OCI-LY7 (cell line): ENCODE measurements around the gene OMA1.

Experiments
- CTCF ChIP-seq: fragments of 200-600 bp; sonication (generic); conservative IDR thresholded peaks from 2 replicates; pipeline ENCODE4 v1.5.1; 2014; ENCODE audit warnings: mild to moderate bottlenecking, antibody characterized with exemption, low read length, moderate library complexity, mixed read lengths
- EZH2phosphoT487 ChIP-seq: fragments of 200-600 bp; sonication (generic); IDR thresholded peaks from 2 replicates; pipeline ENCODE4 v1.6.1; 2018; ENCODE audit warnings: low read depth, borderline replicate concordance, mild to moderate bottlenecking, mixed run types, antibody characterized with exemption, low read length, moderate library complexity, mixed read lengths

DNA sequence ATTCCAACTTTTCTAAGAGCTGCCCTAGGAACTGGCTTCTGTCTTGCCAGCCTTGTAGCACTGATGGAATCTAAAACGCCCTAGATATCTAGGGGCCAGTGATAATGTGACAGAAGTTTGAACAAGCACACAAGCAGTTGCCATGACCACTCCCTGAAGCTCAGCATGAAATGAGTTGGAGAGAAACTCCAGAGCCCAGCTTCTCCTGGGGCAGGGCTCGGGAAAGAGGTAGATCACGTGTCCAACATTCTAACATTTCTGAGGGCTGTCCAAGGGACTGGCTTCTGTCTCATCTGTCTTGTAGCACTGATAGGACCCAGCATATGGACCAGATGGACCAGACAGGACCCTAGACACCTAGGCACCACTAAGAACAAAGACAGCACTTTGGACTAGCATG is 37.9 kb downstream of the OMA1 start:
- TF ChIP-seq CTCF (no peak), EZH2phosphoT487 (no peak)
